Mesenchymal stem cell (in vitro differentiated cells and primary cell): ENCODE measurements around the gene TMEM231.
A peak's percentile ranks its signal among the peaks of the same experiment; 100 is the strongest.

ENCODE experiments used
- DNase-seq: peaks from one replicate; pipeline ENCODE4 v3.0.0-alpha.2; 2013
- H2AFZ ChIP-seq: one replicate; pipeline ENCODE4 v1.6.1; 2013; ENCODE audit warnings: low read depth, mild to moderate bottlenecking, control low read depth, inconsistent platforms, low read length, moderate library complexity
- H2AK5ac ChIP-seq: 2 replicates; pipeline ENCODE4 v1.6.1; 2013; ENCODE audit warnings: low read length, moderate library complexity, mild to moderate bottlenecking, inconsistent platforms; ENCODE audit not compliant: severe bottlenecking
- H2BK120ac ChIP-seq: one replicate; pipeline ENCODE4 v1.6.1; 2013; ENCODE audit warnings: low read depth, mild to moderate bottlenecking, inconsistent platforms, low read length, moderate library complexity
- H2BK12ac ChIP-seq, 2 experiments: one replicate each; pipeline ENCODE4 v1.6.1; 2013; ENCODE audit warnings: inconsistent platforms in 2 of 2, low read length in 2 of 2, mild to moderate bottlenecking in 2 of 2, moderate library complexity in 2 of 2, control low read depth in 1 of 2
- H2BK15ac ChIP-seq: one replicate; pipeline ENCODE4 v1.6.1; 2013; ENCODE audit warnings: mild to moderate bottlenecking, low read depth, inconsistent platforms; ENCODE audit not compliant: poor library complexity, severe bottlenecking
- H2BK5ac ChIP-seq: 2 replicates; pipeline ENCODE4 v1.6.1; 2013; ENCODE audit warnings: low read depth, mild to moderate bottlenecking, low read length, control low read depth, inconsistent platforms; ENCODE audit not compliant: poor library complexity, severe bottlenecking
- H3K14ac ChIP-seq, 2 experiments: one replicate each; pipeline ENCODE4 v1.6.1; 2013; ENCODE audit warnings: inconsistent platforms in 2 of 2, low read length in 2 of 2, control low read depth in 1 of 2, mild to moderate bottlenecking in 1 of 2, moderate library complexity in 1 of 2
- H3K18ac ChIP-seq, 2 experiments: one replicate each; pipeline ENCODE4 v1.6.1; 2013; ENCODE audit warnings: inconsistent platforms in 2 of 2, low read length in 2 of 2, control low read depth in 1 of 2, low read depth in 1 of 2, mild to moderate bottlenecking in 1 of 2
- H3K23ac ChIP-seq, 2 experiments: one replicate each; pipeline ENCODE4 v1.6.1; 2013; ENCODE audit warnings: inconsistent platforms in 2 of 2, low read length in 2 of 2, mild to moderate bottlenecking in 2 of 2, moderate library complexity in 2 of 2, control low read depth in 1 of 2
- H3K27ac ChIP-seq: 2 replicates; pipeline ENCODE4 v1.5.1; 2013; ENCODE audit warnings: mild to moderate bottlenecking, moderate library complexity, low read length, control low read depth, inconsistent platforms; ENCODE audit not compliant: poor library complexity, severe bottlenecking
- H3K27me3 ChIP-seq, 2 experiments: 2 replicates each; pipeline versions ENCODE4 v1.6.1 to v1.7.0; 2013; ENCODE audit warnings: low read length in 2 of 2, mild to moderate bottlenecking in 2 of 2, moderate library complexity in 2 of 2, control low read depth in 1 of 2, inconsistent platforms in 1 of 2; ENCODE audit not compliant: control insufficient read depth in 1 of 2, insufficient read depth in 1 of 2
- H3K36me3 ChIP-seq, 2 experiments: 2 replicates each; pipeline versions ENCODE4 v1.6.1 to v1.7.0; 2013; ENCODE audit warnings: low read length in 2 of 2, control low read depth in 1 of 2, inconsistent platforms in 1 of 2, low read depth in 1 of 2, mild to moderate bottlenecking in 1 of 2; ENCODE audit not compliant: insufficient read depth in 2 of 2, control insufficient read depth in 1 of 2
- H3K4ac ChIP-seq, 2 experiments: one replicate each; pipeline ENCODE4 v1.6.1; 2013; ENCODE audit warnings: inconsistent platforms in 2 of 2, low read length in 2 of 2, mild to moderate bottlenecking in 2 of 2, moderate library complexity in 2 of 2, control low read depth in 1 of 2, low read depth in 1 of 2
- H3K4me1 ChIP-seq: 2 replicates; pipeline ENCODE4 v1.6.1; 2013; ENCODE audit warnings: low read depth, low read length, control low read depth; ENCODE audit not compliant: control insufficient read depth, insufficient read depth
- H3K4me2 ChIP-seq: 2 replicates; pipeline ENCODE4 v1.6.1; 2013; ENCODE audit warnings: low read length, mild to moderate bottlenecking, inconsistent platforms; ENCODE audit not compliant: poor library complexity, severe bottlenecking
- H3K4me3 ChIP-seq, 2 experiments: 2 replicates each; pipeline versions ENCODE4 v1.5.1 to v1.7.0; 2013; ENCODE audit warnings: low read length in 2 of 2, mild to moderate bottlenecking in 2 of 2, control low read depth in 1 of 2, low read depth in 1 of 2; ENCODE audit not compliant: insufficient read depth in 1 of 2
- H3K79me1 ChIP-seq: replicated peaks from 2 replicates; pipeline ENCODE4 v1.6.1; 2013; ENCODE audit warnings: mild to moderate bottlenecking, control low read depth, low read length, inconsistent platforms; ENCODE audit not compliant: poor library complexity, severe bottlenecking
- H3K9ac ChIP-seq: 2 replicates; pipeline ENCODE4 v1.7.0; 2013; ENCODE audit warnings: mild to moderate bottlenecking, low read length, moderate library complexity
- H3K9me3 ChIP-seq: 2 replicates; pipeline ENCODE4 v1.7.0; 2013; ENCODE audit warnings: mild to moderate bottlenecking, low read length; ENCODE audit not compliant: control insufficient read depth
- H4K8ac ChIP-seq: one replicate; pipeline ENCODE4 v1.6.1; 2013; ENCODE audit warnings: inconsistent platforms, mild to moderate bottlenecking, low read length, moderate library complexity
- H4K91ac ChIP-seq: one replicate; pipeline ENCODE4 v1.6.1; 2013; ENCODE audit warnings: mild to moderate bottlenecking, low read length, inconsistent platforms
- WGBS: methylation state at CpG from one replicate; pipeline ENCODE4 v1.1.7; 2013; ENCODE audit warnings: mixed read lengths; 5-methylcytosine and 5-hydroxymethylcytosine counted together

Gene TMEM231

GRCh38 chr16:75514296-75514695, 41.8 kb downstream of the TMEM231 start:
- H3K4ac ChIP-seq = no peak overlapping the region
- no peaks in the 10 kb centered on the region for H3K79me1 ChIP-seq
- no peak overlapping the region for H2BK120ac ChIP-seq
- H3K36me3 ChIP-seq = no peaks in the 10 kb centered on the region
- H2AFZ ChIP-seq = no peak overlapping the region
- H3K27me3 ChIP-seq = no peaks in the 10 kb centered on the region
- no peak overlapping the region for H4K91ac ChIP-seq
- no peak overlapping the region for H3K23ac ChIP-seq
- H3K4me3 ChIP-seq = no peak overlapping the region
- DNase-seq = no peak
- WGBS = 97% methylated on average over 10 of the region's 11 CpGs
- H2BK5ac ChIP-seq = no peak overlapping the region
- H4K8ac ChIP-seq = no peak overlapping the region
- no peak overlapping the region for H3K4me2 ChIP-seq
- no peak overlapping the region for H2AK5ac ChIP-seq
- no peak overlapping the region for H3K14ac ChIP-seq
- no peak overlapping the region for H2BK12ac ChIP-seq
- H3K27ac ChIP-seq = no peak overlapping the region
- no peak overlapping the region for H3K18ac ChIP-seq
- H3K4me1 ChIP-seq = peaks cover 16% of the 10 kb centered on the region
- H2BK15ac ChIP-seq = no peak overlapping the region
- no peaks in the 10 kb centered on the region for H3K9me3 ChIP-seq
- no peak overlapping the region for H3K9ac ChIP-seq

GRCh38 chr16:75506574-75506973, 49.5 kb downstream of the TMEM231 start:
- Histone ChIP-seq H2AFZ (no peak overlapping the region), H4K91ac (no peak overlapping the region), H3K4me1 (peaks cover 4% of the 10 kb centered on the region), H2BK5ac (no peak overlapping the region), H3K23ac (no peak overlapping the region), H3K27ac (no peak overlapping the region), H2BK15ac (no peak overlapping the region), H2AK5ac (no peak overlapping the region), H3K4me2 (no peak overlapping the region), H3K4ac (no peak overlapping the region), H3K36me3 (no peaks in the 10 kb centered on the region), H3K27me3 (peaks cover 0 to 8% of the 10 kb centered on the region in 2 experiments), H3K79me1 (no peaks in the 10 kb centered on the region), H3K4me3 (no peak overlapping the region), H4K8ac (no peak overlapping the region), H3K18ac (no peak overlapping the region), H3K9me3 (no peaks in the 10 kb centered on the region), H3K14ac (no peak overlapping the region), H2BK120ac (no peak overlapping the region), H3K9ac (peak overlapping the region; percentile 80), H2BK12ac (no peak overlapping the region)
- DNase-seq = peak; percentile 38
- WGBS = 78% methylated on average over 6 of the region's 7 CpGs

- Histone ChIP-seq H3K27ac (no peak overlapping the region), H2BK15ac (no peak overlapping the region), H3K9me3 (no peaks in the 10 kb centered on the region), H3K23ac (no peak overlapping the region), H3K4me1 (peaks cover 4% of the 10 kb centered on the region), H3K9ac (peak overlapping the region; percentile 80), H3K18ac (no peak overlapping the region), H4K8ac (no peak overlapping the region), H3K14ac (no peak overlapping the region), H3K79me1 (no peaks in the 10 kb centered on the region), H3K27me3 (peaks cover 0 to 8% of the 10 kb centered on the region in 2 experiments), H4K91ac (no peak overlapping the region), H2BK120ac (no peak overlapping the region), H3K36me3 (no peaks in the 10 kb centered on the region), H3K4ac (no peak overlapping the region), H2AFZ (no peak overlapping the region), H2BK12ac (no peak overlapping the region), H3K4me3 (peak overlapping the region in 1 of 2 experiments; percentile 56), H2AK5ac (no peak overlapping the region), H2BK5ac (no peak overlapping the region), H3K4me2 (no peak overlapping the region)
- DNase-seq = no peak
- WGBS = 86% methylated on average over 3 of the region's 3 CpGs
These were observed 49.9 kb downstream of the TMEM231 start for GRCh38 chr16:75506107-75506506.

GRCh38 chr16:75503801-75504200, 52.3 kb downstream of the TMEM231 start:
- Histone ChIP-seq H2AK5ac (no peak overlapping the region), H3K14ac (peak overlapping the region in 1 of 2 experiments; percentile 14), H3K79me1 (no peaks in the 10 kb centered on the region), H2AFZ (no peak overlapping the region), H4K8ac (no peak overlapping the region), H3K4me2 (no peak overlapping the region), H2BK120ac (no peak overlapping the region), H2BK5ac (no peak overlapping the region), H3K18ac (no peak overlapping the region), H3K4me1 (no peaks in the 10 kb centered on the region), H3K27ac (no peak overlapping the region), H3K36me3 (no peaks in the 10 kb centered on the region), H3K9ac (no peak overlapping the region), H3K27me3 (peaks cover 0 to 8% of the 10 kb centered on the region in 2 experiments), H3K9me3 (no peaks in the 10 kb centered on the region), H2BK15ac (no peak overlapping the region), H3K4ac (no peak overlapping the region), H3K4me3 (no peak overlapping the region), H4K91ac (no peak overlapping the region), H2BK12ac (no peak overlapping the region), H3K23ac (no peak overlapping the region)
- WGBS = 100% methylated on average over 1 of the region's 1 CpG
- no peak for DNase-seq
